Lower lobe of right lung (tissue), 2 donors: ENCODE data around the gene FOXI1. TPM values are rescaled to one million over a fixed set of nuclear protein-coding genes. Genes with fewer than 3 reads are reported as not detected.
"Not testable (repeated sequence)": the region's sequence is repeated elsewhere in the genome, so short reads cannot be mapped to it uniquely, and the experiment has no call there.

Experiments
- ATAC-seq, 2 donors: fragments of 200-7000 bp; cut with Tn5 transposase; one replicate each; pipeline ENCODE4 v1.9.1; 2020 to 2022; ENCODE audit warnings: mild to moderate bottlenecking in 2 of 2, moderate library complexity in 2 of 2
- DNase-seq: peaks from one replicate; pipeline ENCODE4 v3.0.0-alpha.2; 2020
- H3K27ac ChIP-seq: fragments of 200-600 bp; one replicate; pipeline ENCODE4 v1.8.0; 2022
- H3K27me3 ChIP-seq: fragments of 200-600 bp; one replicate; pipeline ENCODE4 v1.8.0; 2022; ENCODE audit warnings: low read depth
- H3K36me3 ChIP-seq: fragments of 200-600 bp; one replicate; pipeline ENCODE4 v1.8.0; 2022; ENCODE audit warnings: mild to moderate bottlenecking
- H3K4me1 ChIP-seq: fragments of 200-600 bp; one replicate; pipeline ENCODE4 v1.8.0; 2022
- H3K4me3 ChIP-seq: fragments of 200-600 bp; one replicate; pipeline ENCODE4 v1.8.0; 2022; ENCODE audit warnings: mild to moderate bottlenecking
- H3K9me3 ChIP-seq: fragments of 200-600 bp; one replicate; pipeline ENCODE4 v1.8.0; 2022
- intact Hi-C: fragments of 100-400 bp; cut with DNase I; formaldehyde crosslinking; loops from one replicate; pipeline ENCODE4 v1.11.0; 2022
- total RNA-seq: library from RNA; stranded (reverse); fragmentation: NEBNext Ultra II Directional; extraction: Animal tissue kit (Norgen Biotek cat#: 25700); gene quantifications from one replicate; pipeline ENCODE4 v1.2.1, GENCODE V29; 2021
- TF ChIP-seq, protein P1 (sequence below): fragments of 200-600 bp; IDR thresholded peaks from one replicate; pipeline ENCODE4 v1.8.0; 2022; ENCODE audit warnings: antibody characterized with exemption, mild to moderate bottlenecking
- donor health status: DM: no; HTN: yes; CAD: no; lungs with severe emphysema.

Gene FOXI1
- total RNA-seq, 1 donor from 2014 or later: not detected

DNA sequence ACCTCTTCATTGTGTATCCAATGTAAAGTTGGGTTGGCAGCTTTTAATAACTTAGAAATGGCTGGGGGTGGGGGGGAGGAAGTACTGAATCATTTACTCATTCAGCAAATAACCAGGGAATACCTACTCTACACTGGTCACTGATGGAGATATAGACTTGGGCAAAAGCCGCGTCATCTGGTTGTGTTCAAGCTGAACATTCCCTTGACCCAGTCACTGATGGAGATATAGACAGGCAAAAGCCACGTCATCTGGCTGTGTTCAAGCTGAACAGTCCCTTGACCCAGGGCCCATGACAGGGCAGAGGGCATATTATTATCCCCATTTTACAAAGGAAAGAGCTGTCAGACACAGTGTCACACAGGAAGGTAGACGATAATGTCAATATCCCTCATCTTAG, 32.6 kb downstream of the FOXI1 start:
- no peaks in the 10 kb centered on the region for H3K36me3 ChIP-seq
- TF ChIP-seq, protein P1, sequence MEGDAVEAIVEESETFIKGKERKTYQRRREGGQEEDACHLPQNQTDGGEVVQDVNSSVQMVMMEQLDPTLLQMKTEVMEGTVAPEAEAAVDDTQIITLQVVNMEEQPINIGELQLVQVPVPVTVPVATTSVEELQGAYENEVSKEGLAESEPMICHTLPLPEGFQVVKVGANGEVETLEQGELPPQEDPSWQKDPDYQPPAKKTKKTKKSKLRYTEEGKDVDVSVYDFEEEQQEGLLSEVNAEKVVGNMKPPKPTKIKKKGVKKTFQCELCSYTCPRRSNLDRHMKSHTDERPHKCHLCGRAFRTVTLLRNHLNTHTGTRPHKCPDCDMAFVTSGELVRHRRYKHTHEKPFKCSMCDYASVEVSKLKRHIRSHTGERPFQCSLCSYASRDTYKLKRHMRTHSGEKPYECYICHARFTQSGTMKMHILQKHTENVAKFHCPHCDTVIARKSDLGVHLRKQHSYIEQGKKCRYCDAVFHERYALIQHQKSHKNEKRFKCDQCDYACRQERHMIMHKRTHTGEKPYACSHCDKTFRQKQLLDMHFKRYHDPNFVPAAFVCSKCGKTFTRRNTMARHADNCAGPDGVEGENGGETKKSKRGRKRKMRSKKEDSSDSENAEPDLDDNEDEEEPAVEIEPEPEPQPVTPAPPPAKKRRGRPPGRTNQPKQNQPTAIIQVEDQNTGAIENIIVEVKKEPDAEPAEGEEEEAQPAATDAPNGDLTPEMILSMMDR: no peak
- H3K4me3 ChIP-seq: no peak overlapping the region
- H3K9me3 ChIP-seq: no peaks in the 10 kb centered on the region
- no peaks in the 10 kb centered on the region for H3K27me3 ChIP-seq
- no peak overlapping the region for H3K27ac ChIP-seq
- no peaks in the 10 kb centered on the region for H3K4me1 ChIP-seq
- intact Hi-C loops: no loop called here
- ATAC-seq (no peak), DNase-seq (no peak)

DNA sequence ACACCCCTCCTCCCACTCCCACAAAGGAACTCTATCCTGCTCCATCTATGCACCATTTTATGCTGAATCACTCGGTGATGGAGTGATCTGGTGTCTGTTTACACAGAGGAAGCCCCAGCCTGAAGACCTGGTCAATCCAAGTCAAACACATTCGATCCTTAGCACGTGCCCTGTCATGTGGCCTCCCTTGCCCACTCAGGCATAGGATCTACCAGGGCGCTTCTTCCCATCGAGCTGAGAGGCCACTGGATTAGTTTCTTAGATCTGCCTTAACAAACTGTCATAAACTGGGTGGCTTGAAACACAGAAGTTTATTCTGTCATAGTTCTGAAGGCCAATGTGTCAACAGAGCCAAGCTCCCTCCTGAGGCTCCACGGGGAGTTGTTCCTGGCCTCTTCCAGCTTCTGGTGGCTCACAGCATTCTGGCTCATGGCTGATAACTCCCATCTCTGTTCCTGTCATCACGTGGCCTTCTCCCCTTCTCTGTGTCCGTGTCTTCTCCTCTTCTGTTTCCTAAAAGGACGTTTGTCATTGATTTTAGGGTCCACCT, 34.2 kb downstream of the FOXI1 start:
- TF ChIP-seq, protein P1: no peak
- no peak overlapping the region for H3K27ac ChIP-seq
- no peaks in the 10 kb centered on the region for H3K27me3 ChIP-seq
- no peak for ATAC-seq
- no peak overlapping the region for H3K4me3 ChIP-seq
- no peak for DNase-seq
- intact Hi-C loops: no loop called here
- no peaks in the 10 kb centered on the region for H3K36me3 ChIP-seq
- H3K9me3 ChIP-seq: no peaks in the 10 kb centered on the region
- H3K4me1 ChIP-seq: no peaks in the 10 kb centered on the region

- H3K36me3 ChIP-seq, H3K9me3 ChIP-seq, H3K27ac ChIP-seq, DNase-seq, ATAC-seq, H3K4me3 ChIP-seq, H3K4me1 ChIP-seq, H3K27me3 ChIP-seq, intact Hi-C loops: not testable (repeated sequence)
Measured at GRCh38 chr5:170141196-170141595, 35.5 kb downstream of the FOXI1 start.

DNA sequence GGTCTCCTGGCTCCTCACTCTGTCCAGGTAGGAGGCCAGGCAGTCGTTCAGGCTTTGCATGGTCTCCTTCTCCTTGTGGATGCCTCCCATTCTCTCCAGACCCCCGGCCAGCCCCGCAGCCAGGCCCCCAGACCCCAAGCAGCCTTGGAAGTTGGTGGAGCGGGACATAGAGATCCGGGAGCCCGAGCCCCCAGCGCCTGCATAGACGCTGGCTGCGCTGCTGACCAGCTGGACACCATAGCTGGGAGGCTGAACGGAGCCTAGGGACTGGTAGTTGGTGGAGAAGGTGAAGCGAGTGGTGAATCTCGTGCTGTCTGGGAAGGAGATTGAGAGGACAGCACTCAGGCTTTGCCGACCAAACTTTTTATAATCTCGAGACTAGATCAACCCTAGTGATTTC, 35.9 kb downstream of the FOXI1 start:
- H3K4me1 ChIP-seq: no peaks in the 10 kb centered on the region
- no peaks in the 10 kb centered on the region for H3K27me3 ChIP-seq
- H3K9me3 ChIP-seq: no peaks in the 10 kb centered on the region
- TF ChIP-seq, protein P1: no peak
- DNase-seq (no peak), ATAC-seq (no peak)
- no peak overlapping the region for H3K27ac ChIP-seq
- no peaks in the 10 kb centered on the region for H3K36me3 ChIP-seq
- no peak overlapping the region for H3K4me3 ChIP-seq
- intact Hi-C loops: no loop called here

DNA sequence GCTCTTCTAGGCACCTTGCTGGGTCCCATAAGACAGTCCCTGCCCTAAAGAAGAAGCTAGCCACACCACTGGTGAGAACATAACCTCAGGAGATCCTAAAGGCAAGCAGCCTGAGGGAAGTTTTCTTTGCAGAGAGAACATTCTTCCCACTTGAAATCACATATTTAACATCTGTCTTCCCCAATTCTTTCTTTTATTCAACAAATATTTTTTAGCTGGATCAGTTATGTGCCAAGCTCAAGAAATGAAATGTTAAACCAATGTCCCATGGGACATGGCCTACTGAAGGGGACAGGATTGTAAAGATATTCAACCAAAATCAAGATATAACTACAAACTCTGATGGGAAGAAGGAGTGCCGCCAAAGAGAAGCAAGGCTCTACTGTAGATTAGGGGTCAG, 36.5 kb downstream of the FOXI1 start:
- TF ChIP-seq, protein P1: no peak
- no peak for DNase-seq
- Histone ChIP-seq H3K27me3 (no peaks in the 10 kb centered on the region), H3K4me3 (no peak overlapping the region), H3K36me3 (no peaks in the 10 kb centered on the region), H3K9me3 (no peaks in the 10 kb centered on the region), H3K27ac (no peak overlapping the region), H3K4me1 (no peaks in the 10 kb centered on the region)
- intact Hi-C loops: no loop called here
- no peak for ATAC-seq

- no peaks in the 10 kb centered on the region for H3K27me3 ChIP-seq
- TF ChIP-seq, protein P1: no peak
- DNase-seq (no peak), ATAC-seq (no peak)
- no peaks in the 10 kb centered on the region for H3K9me3 ChIP-seq
- no peak overlapping the region for H3K4me3 ChIP-seq
- intact Hi-C loops: no loop called here
- H3K36me3 ChIP-seq: no peaks in the 10 kb centered on the region
- no peaks in the 10 kb centered on the region for H3K4me1 ChIP-seq
- no peak overlapping the region for H3K27ac ChIP-seq
Measured at GRCh38 chr5:170143091-170143490, 37.4 kb downstream of the FOXI1 start.
